Activated T-cell treated with anti-CD3 and anti-CD28 coated beads for 4 hours (primary cell): ENCODE results near the gene SHROOM4.

Experiments used
- DNase-seq: peaks from one replicate; pipeline ENCODE4 v3.0.0-alpha.2; 2020

SHROOM4 gene

DNA sequence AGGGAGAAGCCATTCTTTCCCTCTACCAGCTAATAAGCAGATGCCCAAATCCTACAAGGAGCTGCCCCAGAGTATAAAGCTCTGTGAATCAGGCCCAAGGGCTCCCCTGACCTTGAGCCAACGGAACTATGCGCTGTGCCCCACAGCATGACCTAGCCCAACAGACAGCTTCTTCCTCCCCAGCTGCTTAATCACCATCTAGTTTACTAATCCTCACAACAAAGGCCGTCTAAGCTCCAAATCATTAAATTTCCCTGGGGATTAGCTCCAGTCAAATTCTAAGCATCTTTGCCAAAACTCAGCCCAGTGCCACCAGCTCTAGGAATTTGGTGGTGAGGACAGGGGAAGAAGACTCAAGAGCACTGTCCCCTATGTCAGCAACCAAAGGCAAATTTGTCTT lies 113.1 kb downstream of the SHROOM4 start:
- no peak for DNase-seq

DNA sequence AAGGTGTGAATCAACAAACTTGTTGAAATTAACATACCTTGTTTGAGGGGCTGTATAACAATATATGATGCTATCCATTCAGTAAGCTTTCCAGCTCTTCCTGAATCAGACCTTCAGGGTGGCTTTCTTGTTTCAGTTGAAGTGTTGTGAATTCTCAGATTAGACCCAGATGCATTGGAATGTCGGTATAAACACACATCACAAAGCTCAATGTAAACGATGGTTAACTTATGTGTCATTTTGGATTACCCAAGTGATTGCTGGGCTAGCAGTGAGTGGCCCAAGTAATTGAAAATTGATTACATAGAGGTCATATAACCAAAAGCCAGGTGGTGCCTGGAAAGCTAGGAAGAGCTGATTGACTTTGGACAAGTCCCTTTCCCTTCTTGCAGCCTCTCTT lies 115.0 kb downstream of the SHROOM4 start:
- no peak for DNase-seq

DNA sequence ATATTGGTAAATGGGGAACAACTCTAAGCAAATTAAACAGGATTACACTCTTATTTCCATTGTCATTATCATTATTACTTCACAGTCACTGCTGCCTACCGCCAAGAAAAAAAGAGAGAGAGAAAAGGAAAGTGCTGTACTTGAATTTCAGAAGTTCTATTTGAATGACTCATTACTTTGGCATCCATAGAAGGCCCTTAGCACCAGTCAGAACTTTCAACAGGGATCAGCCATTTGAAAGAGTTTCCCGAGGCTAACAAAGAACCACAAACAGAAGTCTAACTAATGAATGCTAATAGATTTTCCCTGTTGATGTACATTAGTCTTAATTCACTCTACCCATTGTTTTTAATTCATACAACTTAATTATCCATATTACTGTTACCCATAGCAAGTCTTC lies 116.3 kb downstream of the SHROOM4 start:
- no peak for DNase-seq

DNA sequence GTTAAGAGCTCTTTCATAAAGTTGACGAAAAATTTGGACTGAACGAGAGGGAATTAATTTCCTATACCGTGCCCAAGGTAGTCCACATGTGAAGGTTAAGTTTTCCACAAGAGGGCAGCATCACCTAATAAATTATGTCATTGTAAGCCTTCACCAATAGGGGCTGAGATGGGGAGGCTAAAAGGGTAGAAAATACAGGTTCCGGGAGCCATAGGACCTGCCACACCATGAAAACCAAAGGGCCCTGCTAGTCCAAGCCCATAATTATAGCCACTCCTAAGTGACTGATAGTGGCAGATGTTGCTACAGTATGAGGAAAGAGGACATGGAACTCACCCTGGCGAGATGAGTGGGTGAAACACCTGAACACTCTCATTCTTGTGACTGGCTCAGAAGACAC lies 122.2 kb downstream of the SHROOM4 start:
- no peak for DNase-seq

DNA sequence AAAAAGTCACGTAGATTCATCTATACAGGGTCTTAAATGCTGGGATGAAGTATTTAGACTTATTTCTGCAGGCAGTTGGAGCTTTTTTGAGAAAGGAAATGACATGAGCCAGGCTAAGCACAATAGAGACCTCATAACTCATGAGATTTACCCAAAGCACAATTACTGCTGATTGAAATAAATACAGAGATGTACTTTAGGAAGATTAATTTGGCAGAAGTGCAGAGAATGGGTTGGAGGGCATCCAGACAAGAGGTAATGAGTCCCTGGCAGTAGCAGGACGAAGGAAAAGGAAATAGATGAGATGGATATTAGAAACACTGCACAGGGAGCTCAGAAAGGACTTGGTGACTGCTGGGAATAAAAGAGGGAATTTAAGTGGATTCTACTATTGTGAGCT lies 129.1 kb downstream of the SHROOM4 start:
- no peak for DNase-seq

DNA sequence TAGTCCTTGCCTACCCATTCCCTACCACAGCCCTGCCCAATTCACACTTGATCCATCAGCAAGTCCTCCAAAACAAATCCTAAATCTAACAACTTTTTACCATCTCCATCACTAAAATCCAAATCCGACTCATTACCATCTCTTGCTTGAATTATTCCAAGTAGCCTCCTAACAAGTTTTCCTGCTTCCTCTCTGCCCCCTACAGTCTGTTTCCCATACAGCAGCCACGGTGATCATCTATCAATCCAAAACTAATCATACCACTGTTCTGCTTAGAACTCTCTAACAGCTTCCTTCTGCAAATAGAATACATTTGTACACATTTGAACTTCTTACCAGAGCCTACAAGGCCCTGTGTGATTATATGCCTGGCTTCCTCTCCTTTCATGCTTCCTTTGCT lies 133.0 kb downstream of the SHROOM4 start:
- no peak for DNase-seq

DNA sequence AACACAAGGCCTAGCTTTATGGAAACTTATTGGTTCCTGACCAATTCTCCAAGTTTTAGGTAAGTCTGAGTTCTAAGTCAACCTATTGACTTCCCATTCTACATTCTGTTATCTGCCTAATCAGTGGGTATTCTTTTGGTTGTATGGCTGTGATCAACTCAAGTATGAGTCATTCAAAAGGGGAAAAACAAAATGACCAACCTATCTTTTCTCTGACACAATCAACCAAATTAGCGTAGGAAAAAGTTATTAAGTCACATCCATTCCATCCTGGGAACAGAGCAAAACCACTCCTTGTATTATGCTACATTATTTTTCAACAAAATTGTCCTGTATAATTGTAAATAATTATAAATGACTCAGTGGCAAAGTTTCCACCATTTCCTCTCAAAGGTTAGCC lies 136.2 kb downstream of the SHROOM4 start:
- DNase-seq: no peak

DNA sequence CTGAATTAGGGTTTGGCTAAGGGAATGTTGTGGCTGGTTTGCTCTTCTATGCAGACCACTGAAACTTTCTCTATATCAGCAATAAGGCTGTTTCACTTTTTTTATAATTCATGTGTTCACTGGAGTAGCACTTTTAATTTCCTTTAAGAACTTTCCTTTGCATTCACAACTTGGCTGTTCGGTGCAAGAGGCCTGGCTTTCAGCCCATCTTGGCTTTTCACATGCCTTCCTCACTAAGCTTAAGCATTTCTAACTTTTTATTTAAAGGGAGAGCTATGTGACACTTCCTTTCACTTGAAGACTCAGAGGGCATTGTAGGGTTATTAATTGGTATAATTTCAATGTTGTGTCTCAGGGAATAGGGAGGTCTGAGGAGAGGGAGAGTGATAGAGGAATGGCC lies 142.3 kb downstream of the SHROOM4 start:
- DNase-seq: no peak

DNA sequence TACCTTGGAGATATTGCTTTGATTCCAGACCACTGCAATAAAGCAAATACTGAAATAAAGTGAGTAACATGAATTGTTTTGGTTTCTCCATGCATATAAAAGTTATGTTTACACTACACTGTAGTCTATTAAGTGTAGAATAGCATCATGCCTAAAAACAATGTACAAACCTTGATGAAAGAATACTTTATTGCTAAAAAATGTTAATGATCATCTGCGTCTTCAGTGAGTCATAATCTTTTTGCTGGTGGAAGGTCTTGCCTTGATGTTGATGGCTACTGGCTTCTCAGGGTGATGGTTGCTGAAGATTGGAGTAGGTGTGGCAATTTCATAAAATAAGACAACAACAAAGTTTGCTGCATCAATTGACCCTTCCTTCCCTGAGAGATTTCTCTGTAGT lies 145.1 kb downstream of the SHROOM4 start:
- DNase-seq: no peak

DNA sequence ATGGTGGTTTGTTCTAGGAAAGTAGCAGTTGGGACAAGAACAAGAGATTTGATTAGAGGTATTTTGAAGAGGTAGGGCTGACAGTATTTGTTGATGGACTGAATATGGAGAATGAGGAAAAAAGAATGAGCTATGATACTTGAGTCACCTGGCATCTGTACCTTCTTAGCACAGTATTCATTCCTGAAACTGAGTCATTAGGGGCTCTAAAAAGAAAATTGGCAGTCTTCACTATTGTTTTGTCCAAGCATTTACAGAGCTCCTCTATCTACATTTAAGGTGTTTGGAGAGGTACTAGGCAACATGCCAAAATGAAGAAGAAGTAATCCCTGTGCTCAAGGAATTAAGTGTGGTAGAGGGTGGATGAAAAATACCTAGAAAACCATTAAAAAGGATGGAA lies 165.8 kb downstream of the SHROOM4 start:
- DNase-seq: no peak

DNA sequence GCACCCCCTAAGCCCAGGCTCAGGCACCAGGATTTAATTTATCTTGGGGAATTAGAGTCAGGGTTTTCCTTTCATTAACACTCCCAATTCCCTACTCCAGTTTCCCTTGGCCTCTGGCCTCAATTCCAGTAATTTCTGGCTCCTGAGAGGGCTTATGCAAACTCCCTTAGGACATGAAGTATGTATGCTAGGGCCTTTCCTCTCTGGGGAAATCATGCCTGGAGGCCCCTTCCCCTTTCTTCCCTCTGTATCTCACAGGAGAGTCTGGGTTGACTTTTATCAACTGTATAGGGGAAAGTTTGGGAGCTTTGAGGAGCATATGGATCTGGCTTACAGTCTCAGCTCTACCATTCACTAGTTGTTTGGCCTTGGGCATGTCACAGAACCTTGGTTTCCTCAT lies 169.5 kb downstream of the SHROOM4 start:
- no peak for DNase-seq

DNA sequence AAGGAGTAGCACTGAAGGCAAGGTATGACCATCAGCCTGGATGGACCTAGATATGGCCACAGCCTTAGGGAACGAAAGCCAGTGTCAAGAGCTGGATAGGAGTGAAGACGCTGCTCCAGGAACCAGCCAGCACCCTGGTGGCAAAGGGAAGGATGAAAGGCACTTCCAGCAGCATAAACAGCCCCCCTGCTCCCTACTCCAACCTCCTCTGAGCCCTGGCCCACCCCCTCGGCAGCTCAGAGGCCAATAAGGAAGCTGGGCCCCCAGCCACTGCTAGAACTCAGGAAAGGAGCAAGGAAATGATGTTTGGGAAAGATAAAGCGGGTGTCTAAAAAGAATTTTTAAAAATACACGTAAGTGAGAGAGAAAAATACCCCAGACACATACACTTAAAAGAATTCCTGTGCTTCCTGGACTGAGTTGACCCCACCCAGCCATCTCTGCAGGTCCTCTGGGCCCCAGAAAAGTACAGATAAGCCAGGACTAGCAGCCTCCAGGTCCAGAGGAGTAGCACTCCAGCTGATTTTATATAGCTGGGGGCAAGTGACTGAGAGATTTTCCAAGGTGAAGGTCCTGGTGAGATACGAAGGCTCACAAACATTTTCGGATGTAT lies 170.4 kb downstream of the SHROOM4 start:
- no peak for DNase-seq

DNA sequence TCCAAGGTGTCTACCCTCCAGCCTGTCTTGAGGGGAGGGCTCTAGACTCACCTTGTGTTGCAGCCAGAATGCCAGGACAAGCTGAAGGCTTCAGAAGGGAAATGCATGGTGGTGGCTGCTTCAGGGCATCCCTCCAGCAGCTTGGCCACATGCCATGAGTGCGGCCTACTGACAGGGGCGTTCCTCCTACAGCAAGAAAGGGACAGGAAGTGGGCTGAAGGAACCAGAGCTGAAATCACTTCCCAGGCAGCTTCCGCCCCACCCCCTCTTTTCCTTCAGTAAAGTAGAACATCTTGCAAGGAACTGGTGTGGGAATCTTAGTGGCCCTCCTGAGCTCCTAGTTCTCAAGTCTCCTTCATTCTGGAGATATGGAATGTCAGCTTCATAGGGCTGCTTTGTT lies 175.9 kb downstream of the SHROOM4 start:
- no peak for DNase-seq

DNA sequence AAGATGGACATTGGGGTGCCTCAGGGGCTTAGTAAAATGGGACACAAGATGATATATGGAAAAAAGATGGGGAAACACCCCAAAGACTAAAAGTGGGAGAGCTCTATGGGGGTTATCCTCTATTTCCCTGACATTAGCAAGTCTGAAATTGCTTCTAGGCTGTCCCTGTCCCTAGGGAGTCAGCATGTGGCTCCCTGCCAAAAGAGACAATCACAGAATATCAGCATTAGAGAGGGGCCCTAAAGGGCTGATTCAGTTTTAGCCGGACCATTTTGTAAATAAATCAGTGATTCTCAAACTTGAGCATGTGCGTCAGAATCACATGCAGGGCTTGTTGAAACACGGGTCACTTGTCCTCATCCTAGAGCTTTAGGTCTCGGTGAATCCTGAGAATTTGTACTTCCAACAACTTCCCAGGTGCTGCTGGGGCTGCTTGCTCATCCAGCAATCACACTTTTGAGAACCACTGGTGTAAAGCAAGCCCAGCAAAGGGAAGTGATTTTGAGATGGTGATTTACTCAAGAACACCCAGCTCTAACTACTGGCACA lies 178.1 kb downstream of the SHROOM4 start:
- no peak for DNase-seq

DNA sequence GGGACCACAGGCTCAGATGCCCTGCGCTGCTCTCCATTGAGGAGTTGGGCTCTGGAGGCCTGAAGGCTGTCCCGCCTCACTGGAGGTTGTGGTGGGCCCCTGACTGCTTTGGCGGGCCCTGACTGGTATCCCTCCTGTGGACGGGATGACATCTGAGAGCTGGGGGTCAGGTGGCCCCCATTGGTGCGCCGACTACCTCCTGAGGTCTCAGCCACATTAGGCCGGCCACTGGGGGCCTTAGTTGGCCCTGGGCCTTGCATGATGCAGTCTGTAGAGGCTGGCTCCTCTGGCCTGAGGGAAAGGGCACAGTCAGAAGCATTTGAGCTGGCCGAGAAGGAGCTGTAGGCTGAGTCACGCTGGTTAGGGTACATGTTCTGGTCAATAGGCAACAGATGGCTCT lies 178.8 kb downstream of the SHROOM4 start:
- DNase-seq: no peak

DNA sequence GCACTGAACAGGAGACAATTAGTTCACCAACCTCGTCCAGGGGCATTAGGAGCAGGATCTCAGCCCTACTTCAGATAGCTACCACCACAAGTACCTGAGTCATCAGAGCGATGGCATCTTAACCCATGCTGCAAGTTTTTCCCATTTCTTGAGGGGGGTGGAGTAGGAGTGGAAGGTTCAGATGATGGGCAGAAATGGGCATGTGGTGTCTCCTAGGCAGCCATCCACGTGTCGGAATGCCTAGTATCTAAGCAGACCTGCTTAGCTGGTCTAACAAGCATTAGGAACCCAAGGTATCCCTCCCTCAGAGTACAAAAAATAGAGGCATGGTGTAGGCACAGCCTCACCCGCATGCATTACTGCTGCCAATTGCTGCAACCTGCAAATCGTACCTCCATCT lies 184.2 kb downstream of the SHROOM4 start:
- DNase-seq: no peak

DNA sequence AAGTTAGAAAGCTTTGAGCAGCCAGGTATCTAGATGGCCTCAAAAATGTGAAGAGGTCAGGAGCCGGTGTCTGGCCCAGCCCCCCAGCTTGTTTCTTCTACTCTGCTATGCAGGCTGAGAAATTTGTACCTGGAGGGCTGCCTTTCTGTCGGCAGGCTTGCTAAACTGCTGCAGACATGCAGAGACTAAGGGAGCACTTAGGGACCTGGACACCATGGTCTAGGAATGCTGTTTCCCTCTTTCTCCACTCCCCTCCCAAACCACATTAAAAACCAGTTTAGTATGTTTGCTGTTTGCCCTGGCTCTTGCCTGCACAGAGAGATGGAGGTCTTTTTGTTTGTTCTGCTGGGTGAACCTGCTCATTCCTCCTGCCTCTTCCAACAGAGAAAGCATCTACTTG lies 186.3 kb downstream of the SHROOM4 start:
- no peak for DNase-seq

DNA sequence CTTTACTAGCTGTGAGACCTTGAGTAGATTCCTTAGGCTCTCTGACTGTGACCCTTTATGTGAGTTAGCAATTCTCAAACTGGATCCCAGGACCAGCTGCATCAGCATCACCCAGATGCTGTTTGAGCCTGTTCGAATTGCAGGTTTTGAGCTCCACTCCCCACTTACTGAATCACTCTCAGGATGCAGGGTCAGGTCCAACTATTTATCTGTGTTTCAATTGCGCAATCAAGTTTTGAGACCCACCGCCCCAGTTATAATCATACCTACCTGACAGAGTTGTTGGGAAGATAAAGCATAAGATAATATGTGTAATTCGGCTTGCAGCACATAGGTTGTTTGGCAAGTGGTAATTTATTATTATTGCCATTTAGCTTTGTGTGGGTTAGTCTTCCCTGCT lies 187.6 kb downstream of the SHROOM4 start:
- DNase-seq: no peak

DNA sequence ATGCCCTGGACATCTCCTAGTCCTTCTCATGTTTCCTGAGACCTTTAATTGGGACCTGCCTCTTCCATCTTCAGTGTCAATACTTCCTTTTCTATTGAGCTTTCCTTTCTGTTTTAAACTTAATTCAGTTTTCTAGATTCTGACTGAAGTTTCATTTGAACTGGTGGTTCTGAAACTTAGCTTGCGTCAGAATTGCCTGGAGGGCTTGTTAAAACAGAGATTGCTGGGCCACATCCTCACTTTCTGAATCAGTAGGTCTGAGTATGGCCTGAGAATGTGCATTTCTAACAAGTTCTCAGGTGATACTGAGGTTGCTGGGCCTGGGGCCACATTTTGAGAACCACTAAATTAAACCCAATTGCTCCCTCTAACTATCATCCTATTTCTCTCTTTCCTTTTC lies 191.2 kb downstream of the SHROOM4 start:
- DNase-seq: no peak

DNA sequence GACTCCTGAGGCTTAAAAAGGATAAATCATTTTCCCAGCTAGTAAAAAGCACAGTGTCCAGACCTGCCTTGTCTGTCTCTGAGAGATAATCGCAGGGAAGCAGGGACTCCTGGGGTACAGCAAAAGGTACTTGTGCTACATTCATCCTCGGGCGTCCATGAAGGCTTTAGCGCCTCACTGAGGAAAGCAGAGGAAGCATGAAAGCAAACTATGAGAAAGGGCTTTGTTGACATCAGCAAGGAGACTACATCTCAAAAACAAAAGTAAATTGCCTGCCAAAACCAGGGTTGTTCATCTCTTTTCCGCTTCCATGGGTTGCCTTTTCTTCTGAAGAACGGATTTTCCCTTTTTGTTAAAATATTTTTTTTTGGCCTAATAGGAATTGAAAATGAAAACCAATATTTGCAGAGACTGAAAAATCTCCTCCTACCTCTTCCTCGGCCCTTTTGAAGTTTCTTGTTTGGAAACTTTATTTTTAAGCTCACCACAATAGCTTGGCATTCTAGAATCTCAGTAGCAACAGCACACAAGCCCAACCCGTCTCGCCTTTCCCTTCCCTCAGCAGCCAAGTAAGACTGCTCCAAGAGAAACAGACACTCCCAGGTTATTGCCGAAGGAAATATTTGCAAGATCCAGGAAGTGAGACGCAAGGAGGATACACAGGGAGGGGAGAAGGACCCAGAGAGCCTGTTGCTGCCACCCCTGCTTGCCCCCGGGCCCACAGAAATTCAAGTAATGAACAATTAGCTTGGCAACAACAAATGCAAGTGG lies 195.0 kb downstream of the SHROOM4 start:
- no peak for DNase-seq

DNA sequence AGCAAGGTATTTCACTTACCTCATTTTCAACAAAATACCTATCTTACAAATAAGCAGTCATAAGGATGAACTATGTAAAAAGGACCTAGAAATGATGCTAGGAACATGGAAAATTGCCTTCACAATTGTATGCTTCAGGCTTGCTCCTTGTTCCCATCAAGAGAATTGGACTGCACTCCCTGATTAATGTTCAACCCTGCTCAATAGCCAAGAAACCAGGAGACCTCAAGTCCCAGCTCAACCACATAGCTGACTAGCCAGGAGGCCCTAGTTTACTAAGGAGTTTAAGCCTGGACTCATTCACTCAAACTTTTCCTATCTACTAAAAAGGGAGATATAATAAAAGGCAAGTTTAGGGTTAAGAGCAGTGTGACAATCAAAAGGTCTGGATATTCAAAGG lies 196.8 kb downstream of the SHROOM4 start:
- DNase-seq: no peak

DNA sequence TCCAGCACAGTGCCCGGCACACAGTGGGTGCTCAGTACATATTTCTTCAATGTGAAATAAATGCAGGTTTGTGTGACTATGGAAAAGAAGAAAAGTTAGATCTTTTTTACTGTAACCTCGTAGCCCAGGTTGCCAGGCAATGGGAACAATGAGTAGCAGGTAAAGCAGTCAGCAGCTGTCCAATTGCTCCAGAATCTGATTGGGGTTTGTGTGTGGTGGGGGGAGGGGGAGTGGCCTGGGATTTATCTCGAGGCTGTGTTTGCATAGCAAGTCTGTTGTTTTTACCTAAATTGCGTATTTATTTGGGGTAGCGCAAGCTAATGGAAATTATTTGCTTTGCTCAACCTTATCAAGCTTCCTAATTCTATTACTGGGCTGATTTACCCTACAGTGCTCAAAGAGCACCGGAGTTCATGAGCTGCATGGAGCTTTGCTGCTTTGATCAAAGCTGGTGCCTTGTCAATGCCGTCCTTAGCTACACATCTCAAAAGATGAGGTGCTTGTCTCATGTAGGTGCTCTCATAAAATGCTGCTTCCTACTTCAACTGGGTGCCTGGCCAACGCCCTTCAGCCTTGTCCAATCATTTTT lies 198.3 kb downstream of the SHROOM4 start:
- DNase-seq: no peak

DNA sequence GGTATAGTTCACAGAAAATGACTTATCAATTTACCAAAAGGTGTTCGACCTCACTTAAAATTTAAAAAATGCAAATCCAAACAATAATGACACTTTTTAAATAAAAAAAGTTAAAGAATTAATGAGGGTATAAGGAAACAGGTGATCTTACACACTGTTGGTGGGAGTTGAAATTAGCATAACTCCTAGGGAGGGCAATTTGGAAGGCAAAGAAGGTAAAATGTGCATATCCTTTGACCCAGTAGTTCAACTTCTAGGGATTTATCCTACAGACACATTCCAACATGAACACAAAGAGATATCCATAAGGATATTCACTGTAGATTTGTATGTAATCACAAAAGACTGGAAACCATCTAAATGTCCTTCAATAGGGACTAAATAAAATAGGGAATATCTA lies 199.5 kb downstream of the SHROOM4 start:
- DNase-seq: no peak

DNA sequence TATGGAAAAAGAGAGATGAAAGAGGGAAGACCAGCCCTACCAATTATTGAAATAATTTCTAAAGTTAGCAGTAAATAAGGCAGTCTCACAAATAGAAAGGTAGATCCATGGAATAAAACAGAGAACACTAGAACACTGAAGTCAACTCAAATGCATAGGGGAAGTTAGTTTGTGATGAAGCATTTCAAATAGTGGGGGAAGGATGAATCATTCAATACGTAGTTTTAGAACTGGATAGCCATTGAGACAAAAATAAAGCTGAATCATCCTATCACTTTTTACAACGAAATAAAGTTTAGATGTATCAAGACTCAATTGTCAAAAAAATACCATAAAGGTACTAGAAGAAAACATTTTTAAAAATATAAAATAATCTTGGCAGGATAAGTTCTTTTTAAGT lies 200.1 kb downstream of the SHROOM4 start:
- DNase-seq: no peak
